ENCODE data around the gene CUL3.

DNA sequence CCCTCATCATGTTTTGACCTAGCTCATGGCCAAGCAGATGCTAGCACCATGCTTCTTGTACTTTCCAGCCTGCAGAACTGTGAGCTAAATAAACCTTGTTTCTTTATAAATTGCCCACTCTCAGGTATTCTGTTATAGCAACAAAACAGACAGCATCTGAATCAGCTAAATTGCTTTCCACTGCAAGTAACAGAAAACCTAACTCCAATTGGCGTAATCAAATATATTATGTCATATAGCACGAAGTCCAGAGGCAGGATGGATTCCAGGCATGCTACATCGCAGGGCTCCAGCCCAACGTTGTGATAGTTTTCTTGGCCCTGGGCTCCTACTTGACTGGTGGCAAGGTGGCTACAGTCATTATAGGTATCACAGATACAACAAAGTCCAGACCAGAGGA lies 10.4 kb upstream of the CUL3 start:
- TF ChIP-seq CTCF (conservative IDR thresholded peaks at IDR 0.05; ENCODE audit: low read length) (no peak), EZH2phosphoT487 (IDR thresholded peaks at IDR 0.05; ENCODE audit: borderline replicate concordance, low read depth, low read length) (no peak)
